DND-41 (cell line): ENCODE data around the gene USP4.

Source experiments
- ATAC-seq: fragments of 200-7000 bp; cut with Tn5 transposase; 3 replicates; pipeline ENCODE4 v1.9.1; 2021; ENCODE audit warnings: low read depth; ENCODE audit not compliant: insufficient read depth
- DNase-seq: peaks from one replicate; pipeline ENCODE4 v3.0.0-alpha.2; 2020
- H2AFZ ChIP-seq: 2 replicates; pipeline ENCODE4 v1.6.0; 2012; ENCODE audit warnings: low read depth, low read length
- H3K27ac ChIP-seq: 2 replicates; pipeline ENCODE4 v1.5.1; 2012; ENCODE audit warnings: low read length, inconsistent platforms
- H3K27me3 ChIP-seq: fragments of 200-600 bp; sonication (generic); 2 replicates; pipeline ENCODE4 v1.6.0; 2012; ENCODE audit warnings: low read length, mild to moderate bottlenecking, inconsistent platforms; ENCODE audit not compliant: insufficient read depth, poor library complexity
- H3K36me3 ChIP-seq: 2 replicates; pipeline ENCODE4 v1.5.1; 2012; ENCODE audit warnings: low read length, inconsistent platforms; ENCODE audit not compliant: insufficient read depth
- H3K4me1 ChIP-seq: 2 replicates; pipeline ENCODE4 v1.5.1; 2012; ENCODE audit warnings: mild to moderate bottlenecking, low read length; ENCODE audit not compliant: insufficient read depth
- H3K4me2 ChIP-seq: 2 replicates; pipeline ENCODE4 v1.6.0; 2012; ENCODE audit warnings: mild to moderate bottlenecking, moderate library complexity, low read length, inconsistent platforms; ENCODE audit not compliant: insufficient read depth
- H3K4me3 ChIP-seq, 2 experiments: fragments of 200-600 bp in 1 of 2; shearing (Covaris generic) in 1 of 2; 2 replicates each; pipeline ENCODE4 v1.5.1; 2012 to 2016; ENCODE audit warnings: inconsistent platforms in 2 of 2, low read length in 2 of 2, mild to moderate bottlenecking in 2 of 2, low read depth in 1 of 2, moderate library complexity in 1 of 2
- H3K79me2 ChIP-seq: 2 replicates; pipeline ENCODE4 v1.6.0; 2012; ENCODE audit warnings: low read length, inconsistent platforms; ENCODE audit not compliant: insufficient read depth
- H3K9ac ChIP-seq: 2 replicates; pipeline ENCODE4 v1.6.0; 2012; ENCODE audit warnings: low read depth, mild to moderate bottlenecking, inconsistent platforms, low read length, moderate library complexity
- H3K9me3 ChIP-seq: 2 replicates; pipeline ENCODE4 v1.5.1; 2012; ENCODE audit warnings: low read length, moderate library complexity, mild to moderate bottlenecking, inconsistent platforms; ENCODE audit not compliant: insufficient read depth, severe bottlenecking
- H4K20me1 ChIP-seq: 2 replicates; pipeline ENCODE4 v1.6.0; 2012; ENCODE audit warnings: low read length; ENCODE audit not compliant: insufficient read depth
- EZH2 ChIP-seq: IDR thresholded peaks from 3 replicates; pipeline ENCODE4 v1.6.1; 2012; ENCODE audit warnings: borderline replicate concordance, low read depth, mild to moderate bottlenecking, moderate library complexity, low read length, inconsistent platforms; ENCODE audit not compliant: severe bottlenecking
- TF ChIP-seq, protein P1 (sequence below): IDR thresholded peaks from 2 replicates; pipeline ENCODE4 v1.5.1; 2012; ENCODE audit warnings: borderline replicate concordance, low read length, moderate library complexity, mild to moderate bottlenecking; ENCODE audit not compliant: poor library complexity, severe bottlenecking; ENCODE audit errors: extremely low read depth

USP4 gene

DNA sequence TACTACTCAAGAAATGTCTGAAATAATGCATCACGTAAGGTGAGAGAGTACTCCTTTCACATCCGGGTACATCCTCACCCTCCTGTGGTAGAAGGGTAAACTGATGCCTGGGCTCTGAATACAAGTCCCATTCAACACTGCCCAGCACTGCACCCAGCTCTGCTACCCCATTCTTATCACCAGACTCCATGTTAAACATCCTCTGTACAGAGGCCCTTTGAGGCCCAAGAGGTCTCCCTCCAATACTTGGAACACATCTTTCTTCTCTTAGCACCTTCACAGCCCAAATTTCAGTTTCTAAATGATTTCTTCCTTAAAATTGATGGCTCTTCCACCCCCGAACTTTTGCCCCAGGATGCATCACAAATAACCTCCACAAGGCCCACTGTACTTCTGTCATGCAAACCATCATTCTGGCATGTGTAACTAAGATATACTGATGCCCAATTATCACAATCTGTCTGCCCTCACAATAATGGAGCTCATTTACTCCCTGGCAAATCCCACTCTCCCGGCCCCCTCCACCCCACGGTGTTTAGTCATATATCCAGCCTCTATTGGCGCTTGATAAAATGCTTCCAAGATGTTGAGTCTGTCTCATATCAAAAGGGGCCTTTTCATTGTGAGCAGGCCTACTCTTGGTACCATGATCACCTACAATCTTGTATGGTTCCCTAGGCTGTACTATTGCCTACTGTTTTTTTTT is 30.9 kb upstream of the USP4 start:
- Histone ChIP-seq H3K4me2 (no peak overlapping the region), H3K4me3 (no peak overlapping the region), H3K36me3 (peaks cover 95% of the 10 kb centered on the region), H3K4me1 (no peaks in the 10 kb centered on the region), H3K27ac (no peak overlapping the region), H3K79me2 (peaks cover 96% of the 10 kb centered on the region), H3K9me3 (no peaks in the 10 kb centered on the region), H4K20me1 (peaks cover 71% of the 10 kb centered on the region), H3K9ac (no peak overlapping the region), H3K27me3 (no peaks in the 10 kb centered on the region), H2AFZ (no peak overlapping the region)
- ATAC-seq (no peak), DNase-seq (no peak)
- no peak for TF ChIP-seq EZH2
- TF ChIP-seq, protein P1, sequence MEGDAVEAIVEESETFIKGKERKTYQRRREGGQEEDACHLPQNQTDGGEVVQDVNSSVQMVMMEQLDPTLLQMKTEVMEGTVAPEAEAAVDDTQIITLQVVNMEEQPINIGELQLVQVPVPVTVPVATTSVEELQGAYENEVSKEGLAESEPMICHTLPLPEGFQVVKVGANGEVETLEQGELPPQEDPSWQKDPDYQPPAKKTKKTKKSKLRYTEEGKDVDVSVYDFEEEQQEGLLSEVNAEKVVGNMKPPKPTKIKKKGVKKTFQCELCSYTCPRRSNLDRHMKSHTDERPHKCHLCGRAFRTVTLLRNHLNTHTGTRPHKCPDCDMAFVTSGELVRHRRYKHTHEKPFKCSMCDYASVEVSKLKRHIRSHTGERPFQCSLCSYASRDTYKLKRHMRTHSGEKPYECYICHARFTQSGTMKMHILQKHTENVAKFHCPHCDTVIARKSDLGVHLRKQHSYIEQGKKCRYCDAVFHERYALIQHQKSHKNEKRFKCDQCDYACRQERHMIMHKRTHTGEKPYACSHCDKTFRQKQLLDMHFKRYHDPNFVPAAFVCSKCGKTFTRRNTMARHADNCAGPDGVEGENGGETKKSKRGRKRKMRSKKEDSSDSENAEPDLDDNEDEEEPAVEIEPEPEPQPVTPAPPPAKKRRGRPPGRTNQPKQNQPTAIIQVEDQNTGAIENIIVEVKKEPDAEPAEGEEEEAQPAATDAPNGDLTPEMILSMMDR, result no peak

GRCh38 chr3:49362561-49362960 is 22.7 kb upstream of the USP4 start:
- no peak for ATAC-seq
- no peaks in the 10 kb centered on the region for H3K9me3 ChIP-seq
- 0 out of 2 replicates have a peak overlapping the region, but pooled peaks have one; percentile 13 for H3K27ac ChIP-seq
- no peak for DNase-seq
- no peak overlapping the region for H3K9ac ChIP-seq
- peaks cover 82% of the 10 kb centered on the region for H3K36me3 ChIP-seq
- H3K79me2 ChIP-seq, result peaks cover 60% of the 10 kb centered on the region
- no peak overlapping the region for H3K4me3 ChIP-seq
- H3K4me2 ChIP-seq, result no peak overlapping the region
- no peaks in the 10 kb centered on the region for H3K27me3 ChIP-seq
- TF ChIP-seq, protein P1, result no peak
- TF ChIP-seq EZH2, result no peak
- H4K20me1 ChIP-seq, result peaks cover 16% of the 10 kb centered on the region
- H2AFZ ChIP-seq, result no peak overlapping the region
- peaks cover 51% of the 10 kb centered on the region for H3K4me1 ChIP-seq

DNA sequence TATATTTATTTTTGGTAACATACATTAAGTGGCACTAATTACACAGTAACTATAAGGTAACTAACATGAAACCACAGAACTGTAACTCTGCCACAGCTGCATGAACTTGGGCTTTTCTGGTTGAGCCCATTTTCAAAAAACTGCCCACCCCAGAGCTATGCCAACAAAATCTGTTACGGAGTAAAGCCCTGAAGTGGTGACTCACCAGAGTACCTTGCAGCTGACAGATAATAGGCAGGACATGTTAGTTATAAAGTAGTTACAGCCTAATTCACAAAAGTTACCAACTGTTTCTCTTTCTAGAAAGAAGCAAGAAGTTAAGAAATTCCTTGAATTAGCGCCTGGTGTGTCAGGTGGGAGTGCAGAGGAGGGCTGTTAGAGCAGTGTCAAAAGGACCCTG is 19.8 kb upstream of the USP4 start:
- H3K9me3 ChIP-seq, result no peaks in the 10 kb centered on the region
- H3K9ac ChIP-seq, result peak overlapping the region; percentile 70
- H4K20me1 ChIP-seq, result peaks cover 11% of the 10 kb centered on the region
- peak overlapping the region; percentile 80 for H3K27ac ChIP-seq
- no peaks in the 10 kb centered on the region for H3K27me3 ChIP-seq
- H3K79me2 ChIP-seq, result peaks cover 44% of the 10 kb centered on the region
- H3K4me1 ChIP-seq, result peaks cover 64% of the 10 kb centered on the region
- DNase-seq, result no peak
- H3K4me3 ChIP-seq, result peak overlapping the region in 1 of 2 experiments; percentile 79; a peak in 2 of 4 replicates
- TF ChIP-seq, protein P1, result no peak
- H3K4me2 ChIP-seq, result peak overlapping the region; percentile 99
- H2AFZ ChIP-seq, result no peak overlapping the region
- ATAC-seq, result no peak
- peaks cover 68% of the 10 kb centered on the region for H3K36me3 ChIP-seq

- ATAC-seq (peak; percentile 29), DNase-seq (no peak)
- H3K4me2 ChIP-seq, result peak overlapping the region; percentile 99
- H3K9ac ChIP-seq, result peak overlapping the region; percentile 70
- peaks cover 40% of the 10 kb centered on the region for H3K79me2 ChIP-seq
- TF ChIP-seq, protein P1, result no peak
- no peak for TF ChIP-seq EZH2
- peak overlapping the region; percentile 60 to 79; a peak in 3 of 4 replicates for H3K4me3 ChIP-seq
- H3K9me3 ChIP-seq, result no peaks in the 10 kb centered on the region
- H3K27ac ChIP-seq, result peak overlapping the region; percentile 80
- no peaks in the 10 kb centered on the region for H3K27me3 ChIP-seq
- H2AFZ ChIP-seq, result peak overlapping the region; percentile 63; the same call in 1 of the 2 replicates
- peaks cover 8% of the 10 kb centered on the region for H4K20me1 ChIP-seq
- H3K4me1 ChIP-seq, result peaks cover 63% of the 10 kb centered on the region
- peaks cover 64% of the 10 kb centered on the region for H3K36me3 ChIP-seq
These were observed 19.0 kb upstream of the USP4 start for GRCh38 chr3:49358884-49359225.
